Activated CD8-positive, alpha-beta memory T cell treated with anti-CD3 and anti-CD28 coated beads, Interleukin-2, amount 50 U/mL, for 1 hour (primary cell): ENCODE results near the gene IGF2BP2.

Experiments used
- DNase-seq: peaks from one replicate; pipeline ENCODE4 v3.0.0-alpha.2; 2020; ENCODE audit errors: extremely low read depth

IGF2BP2 gene

DNA sequence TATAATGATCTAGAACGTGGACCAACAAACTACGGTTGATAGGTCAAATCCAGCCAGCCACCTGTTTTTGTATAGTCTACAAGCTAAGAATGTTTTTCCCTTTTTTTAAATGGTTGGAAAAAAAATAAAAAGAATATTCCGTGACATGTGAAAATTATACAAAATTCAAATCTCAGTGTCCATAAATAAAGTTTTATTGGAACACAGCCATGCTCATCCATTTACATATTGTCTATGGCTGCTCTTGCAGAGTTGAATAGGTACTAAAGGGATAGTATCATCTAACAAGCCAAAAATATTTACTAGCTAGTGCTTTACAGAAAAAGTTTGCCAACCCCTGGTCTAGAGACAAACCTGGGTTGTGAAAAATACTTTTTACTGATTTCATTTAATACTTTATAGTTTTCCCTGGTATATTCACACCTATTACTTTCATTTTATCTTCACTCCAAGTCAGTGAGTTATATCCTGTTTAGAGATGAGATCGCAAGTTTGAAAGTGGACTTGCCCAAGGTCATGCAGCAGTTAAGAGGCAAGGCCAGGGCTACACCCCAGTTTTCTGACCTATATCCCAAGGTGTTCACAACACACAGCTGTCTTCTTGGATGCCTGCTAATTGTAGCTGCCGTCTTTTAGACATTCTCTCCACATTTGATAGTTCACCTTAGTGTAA lies 58.4 kb downstream of the IGF2BP2 start:
- DNase-seq, result no peak

DNA sequence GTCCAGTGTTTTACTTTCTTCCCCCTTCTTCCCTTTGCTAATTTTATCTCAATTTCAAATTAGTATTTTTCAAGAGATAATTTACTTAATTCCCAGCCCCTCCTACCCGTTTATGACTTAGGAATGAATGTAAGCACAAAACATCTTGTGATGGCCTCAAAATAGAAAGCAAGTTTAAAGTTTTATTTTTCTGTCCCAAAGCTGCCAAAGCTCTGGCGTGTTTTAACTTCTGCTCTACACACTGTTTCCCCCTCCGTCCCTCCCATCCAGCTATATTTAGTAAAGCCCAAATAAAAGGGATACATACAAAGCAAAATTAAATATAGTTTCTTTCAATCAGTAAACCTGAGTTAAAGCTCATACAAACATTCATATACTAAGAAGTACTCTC lies 59.9 kb downstream of the IGF2BP2 start:
- no peak for DNase-seq

DNA sequence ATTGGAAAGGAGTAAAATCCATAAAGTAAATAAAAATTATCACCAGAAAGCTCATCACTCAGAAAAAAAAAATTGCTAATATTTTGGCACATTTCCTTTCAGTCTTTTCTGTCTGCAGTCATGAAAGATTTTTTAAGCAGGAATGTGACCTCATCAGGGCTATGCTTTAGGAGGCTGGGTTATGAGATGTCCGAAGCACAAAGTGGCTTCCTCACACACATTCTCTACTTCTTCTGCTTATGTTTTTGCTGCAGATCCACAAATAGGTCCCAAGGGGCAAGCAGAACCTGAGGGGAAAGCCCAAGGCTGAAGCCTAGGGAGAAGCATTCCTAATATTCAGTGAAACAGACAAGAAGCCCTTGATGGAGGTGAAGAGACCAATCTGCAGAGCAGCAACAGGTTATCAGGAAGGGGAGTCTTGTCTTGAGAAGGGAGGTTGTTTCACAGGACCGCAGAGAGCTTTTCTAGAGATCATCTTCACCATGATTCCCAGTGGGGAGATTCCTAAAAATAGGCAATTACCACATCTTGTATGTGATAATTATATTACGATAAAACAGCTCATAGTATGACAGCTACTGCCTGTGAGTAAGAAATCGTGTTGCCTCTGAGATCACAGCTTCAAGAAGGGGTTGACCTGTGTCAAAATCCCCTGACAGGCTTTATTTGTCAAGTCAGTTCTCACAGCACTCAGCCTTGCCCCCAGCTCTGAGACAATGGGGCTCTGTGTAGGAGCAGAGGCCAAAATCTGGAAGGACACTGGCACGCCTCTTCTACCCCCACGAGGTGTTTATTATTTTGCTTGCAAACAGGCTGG lies 60.5 kb downstream of the IGF2BP2 start:
- DNase-seq, result no peak

DNA sequence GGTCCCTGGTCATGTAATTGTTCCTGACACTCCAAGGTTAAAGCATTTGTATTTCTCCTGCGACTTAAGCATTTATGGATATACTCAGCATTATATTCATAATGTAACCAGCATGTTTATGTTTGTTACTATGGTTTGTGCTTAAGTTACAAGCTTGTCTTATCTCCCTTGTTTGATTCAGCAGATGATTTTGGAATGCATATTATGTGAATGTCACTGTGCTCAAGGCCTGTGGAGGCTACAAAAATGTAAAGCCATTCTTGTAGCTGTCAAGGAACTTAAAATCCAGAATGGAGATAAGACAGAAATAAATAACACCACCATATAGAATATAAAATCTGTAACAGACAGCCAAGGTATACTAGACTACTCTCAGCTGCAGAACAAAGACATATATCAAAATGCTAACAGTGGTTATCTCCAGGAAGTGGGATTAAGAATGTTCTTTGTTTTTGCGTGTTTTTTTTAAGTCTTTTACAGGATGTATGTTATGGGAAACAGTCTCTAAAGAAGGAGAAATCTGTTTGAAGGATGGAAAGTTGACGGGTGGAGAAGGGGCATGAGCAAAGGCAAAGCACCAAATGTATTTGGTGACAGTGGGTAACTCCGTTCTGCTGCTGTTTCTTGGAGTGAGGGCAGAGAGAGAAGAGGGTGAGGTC lies 61.4 kb downstream of the IGF2BP2 start:
- no peak for DNase-seq

DNA sequence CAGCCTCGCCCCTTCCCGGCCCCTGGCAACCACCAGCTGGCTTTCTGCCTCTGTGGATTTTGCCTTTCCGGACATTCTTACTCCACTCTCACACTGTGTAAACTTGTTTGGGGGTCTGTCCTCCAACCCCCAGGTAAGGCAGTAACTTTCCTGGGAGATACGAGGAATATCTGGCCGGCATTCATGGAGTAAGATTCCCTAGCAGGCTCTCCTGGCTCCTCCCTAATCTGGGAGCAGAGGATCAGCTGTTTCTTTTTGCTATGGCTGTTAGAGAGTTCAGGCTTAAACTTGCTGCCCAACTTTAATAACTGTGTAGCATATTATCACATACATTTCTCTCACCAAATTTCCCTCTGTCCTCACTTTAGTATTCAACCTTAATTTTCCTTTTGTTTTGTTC lies 64.3 kb downstream of the IGF2BP2 start:
- no peak for DNase-seq

DNA sequence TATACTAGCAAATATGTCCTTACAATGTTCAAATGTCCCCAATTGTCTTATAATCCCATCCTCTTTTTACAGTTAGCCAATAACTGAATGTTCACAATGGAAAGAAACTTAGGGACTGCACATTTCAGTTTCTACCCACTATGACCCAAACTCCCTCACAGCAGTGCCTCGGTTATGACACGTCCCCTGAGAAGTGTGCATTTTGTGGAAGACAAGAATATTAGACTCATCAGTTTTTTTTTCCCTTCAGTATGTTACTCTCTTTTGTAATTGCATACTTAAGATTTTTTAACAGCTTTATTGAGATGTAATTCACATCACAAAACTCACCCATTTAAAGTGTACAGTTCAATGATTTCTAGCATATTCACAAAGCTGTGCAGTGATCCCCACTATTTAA lies 64.8 kb downstream of the IGF2BP2 start:
- no peak for DNase-seq

DNA sequence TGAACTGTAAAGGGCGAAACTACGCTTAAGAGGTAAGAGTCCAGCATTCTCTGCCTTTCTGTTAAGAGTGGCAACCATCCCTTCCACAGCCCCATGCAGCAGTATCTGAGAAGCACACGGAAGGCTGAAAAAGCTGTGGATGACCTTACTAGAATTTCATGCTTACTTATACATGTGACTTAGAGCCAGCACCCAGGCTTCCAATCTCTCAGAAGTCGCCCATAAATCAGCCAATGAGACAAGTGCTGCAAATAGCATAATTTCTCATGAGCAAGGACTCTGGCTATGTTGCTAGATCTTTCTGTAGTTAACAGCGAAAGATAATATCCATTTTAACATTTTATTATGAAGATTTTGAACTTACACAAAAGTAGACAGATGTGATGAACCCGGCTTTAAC lies 65.3 kb downstream of the IGF2BP2 start:
- no peak for DNase-seq

DNA sequence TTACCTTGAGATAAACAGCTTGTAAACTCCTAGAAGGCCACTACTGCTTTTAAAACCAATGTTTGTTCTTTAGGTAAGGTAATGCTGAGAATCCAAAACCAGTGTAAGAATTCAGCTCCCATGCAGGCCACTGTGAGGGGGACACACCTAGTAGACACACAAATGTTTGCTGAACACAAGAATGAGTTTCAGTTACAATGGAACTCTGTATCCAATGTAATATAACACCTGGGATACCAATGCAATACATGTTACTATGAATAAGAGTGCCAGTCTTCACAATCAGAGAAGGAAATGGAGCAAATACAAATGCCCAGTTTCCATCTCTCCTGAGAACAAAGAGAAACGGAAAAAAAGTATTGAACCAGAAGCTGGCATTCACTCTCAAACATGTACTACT lies 65.9 kb downstream of the IGF2BP2 start:
- no peak for DNase-seq

DNA sequence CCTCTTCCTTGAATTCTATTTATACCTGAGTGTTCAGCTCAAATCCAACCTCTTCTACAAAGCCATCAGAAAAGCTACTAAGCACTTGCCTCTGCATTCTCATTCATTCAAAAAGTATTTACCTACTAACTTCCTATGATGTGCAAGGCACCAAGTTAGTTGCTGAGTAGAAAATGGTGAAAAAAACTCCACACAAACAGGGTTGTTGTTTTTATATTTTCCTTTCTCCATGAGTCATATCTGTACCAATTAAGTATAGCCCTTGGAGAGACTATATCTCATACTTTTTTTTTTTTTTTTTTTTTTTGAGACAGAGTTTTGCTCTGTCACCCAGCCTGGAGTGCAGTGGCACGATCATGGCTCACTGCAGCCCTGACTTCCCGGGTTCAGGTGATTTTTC lies 67.7 kb downstream of the IGF2BP2 start:
- no peak for DNase-seq

DNA sequence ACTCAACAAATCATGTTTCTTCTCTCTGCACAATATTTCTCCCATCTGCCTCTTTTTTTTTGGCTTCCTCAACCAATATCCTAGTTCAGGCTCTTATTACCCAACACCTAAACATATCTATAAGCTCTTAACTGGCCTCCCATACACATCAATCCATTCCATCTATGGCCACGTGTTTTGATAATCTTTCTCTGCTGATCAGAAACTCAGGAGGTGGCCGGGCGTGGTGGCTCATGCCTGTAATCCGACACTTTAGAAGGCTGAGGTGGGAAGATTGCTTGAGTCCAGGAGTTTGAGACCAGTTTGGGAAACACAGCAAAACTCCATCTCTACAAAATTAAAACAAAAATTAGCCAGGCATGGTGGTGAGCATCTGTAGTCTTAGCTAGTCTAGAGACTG lies 68.4 kb downstream of the IGF2BP2 start:
- no peak for DNase-seq

DNA sequence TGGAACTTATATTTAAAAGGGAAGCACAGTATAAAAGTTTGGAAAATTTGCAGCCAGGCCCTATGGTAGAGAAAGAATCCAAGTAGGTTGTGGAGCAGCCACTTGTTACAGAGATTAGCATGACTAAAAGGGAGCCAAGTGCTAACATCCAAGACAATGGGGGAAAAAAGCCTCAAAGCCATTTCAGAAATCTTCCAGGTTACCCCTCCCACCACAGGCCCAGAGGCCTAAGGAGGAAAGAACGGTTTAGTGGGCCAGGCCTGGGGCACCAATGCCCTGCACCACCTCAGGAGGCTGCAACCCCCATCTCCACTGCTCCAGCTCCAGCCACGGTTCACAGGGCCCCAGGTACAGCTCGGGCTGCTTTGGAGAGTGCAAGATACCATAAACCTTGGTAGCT lies 69.9 kb downstream of the IGF2BP2 start:
- no peak for DNase-seq

DNA sequence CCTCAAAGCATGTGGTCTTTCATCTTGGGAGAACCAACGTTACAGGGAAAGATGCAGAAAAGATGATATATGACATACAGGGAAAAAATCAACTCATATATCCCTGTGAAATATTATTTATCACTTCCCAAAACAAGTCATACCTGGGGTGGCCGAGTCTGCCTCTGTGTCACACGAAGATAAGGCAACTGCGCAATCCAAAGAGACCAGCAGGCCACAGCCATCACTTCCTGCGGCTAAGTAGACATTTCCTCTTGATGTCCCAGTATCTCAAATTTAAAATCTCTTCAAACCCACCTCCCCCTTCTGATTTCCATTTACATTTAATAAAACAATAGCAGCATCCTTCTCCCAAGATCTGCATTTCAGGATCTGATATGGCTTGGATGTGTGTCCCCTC lies 71.5 kb downstream of the IGF2BP2 start:
- DNase-seq, result no peak

DNA sequence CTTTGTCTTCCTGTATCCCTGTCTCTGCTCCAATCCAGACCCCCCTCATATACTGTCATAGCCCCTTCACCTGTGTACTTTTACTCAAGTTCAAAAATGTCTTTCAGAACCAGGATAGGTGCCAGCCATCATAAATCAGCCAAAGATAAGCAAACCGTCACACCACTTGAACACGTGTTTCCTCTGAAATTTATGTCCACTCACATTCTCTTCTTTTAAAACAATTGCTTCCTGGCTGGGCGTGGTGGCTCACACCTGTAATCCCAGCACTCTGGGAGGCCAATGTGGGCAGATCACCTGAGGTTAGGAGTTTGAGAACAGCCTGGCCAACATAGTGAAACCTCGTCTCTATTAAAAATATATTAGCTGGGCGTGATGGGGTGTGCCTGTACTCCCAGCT lies 74.1 kb downstream of the IGF2BP2 start:
- DNase-seq, result no peak

DNA sequence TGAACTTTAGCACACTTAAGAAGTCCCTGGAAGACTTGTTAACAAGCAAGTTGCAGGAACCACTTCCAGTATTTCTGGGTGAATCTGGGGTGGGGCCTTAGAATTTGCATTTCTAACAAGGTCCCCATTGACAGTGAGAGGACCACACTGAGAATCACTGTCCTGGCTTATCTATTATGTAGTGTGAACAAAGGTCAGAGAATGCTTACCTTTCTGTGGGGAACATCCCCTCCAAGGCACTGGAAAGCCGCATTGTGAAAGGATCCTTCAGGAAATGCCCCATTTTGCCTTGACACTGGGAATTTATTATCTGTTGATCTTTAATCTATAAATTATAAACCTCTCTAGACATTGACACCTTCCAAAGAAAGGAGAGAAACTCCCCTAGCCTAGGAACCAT lies 74.8 kb downstream of the IGF2BP2 start:
- no peak for DNase-seq

DNA sequence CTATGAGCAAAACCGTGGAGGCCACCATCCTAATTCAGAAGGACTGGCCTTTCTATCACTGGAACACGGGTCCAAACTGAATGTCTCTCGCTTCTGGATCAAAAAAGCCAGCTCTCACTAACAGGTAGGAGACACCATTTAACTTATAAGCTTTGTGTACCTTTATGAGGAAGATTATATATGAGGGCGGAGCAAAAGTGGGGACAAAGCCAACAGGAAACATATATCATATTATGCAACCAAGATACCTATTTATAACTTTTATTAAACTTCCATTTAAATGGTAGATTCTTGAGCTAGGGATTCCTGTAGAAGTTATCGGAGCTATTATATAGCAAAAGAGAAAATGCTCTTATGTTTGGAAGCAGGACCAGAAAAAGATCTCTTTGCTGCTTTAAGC lies 78.4 kb downstream of the IGF2BP2 start:
- no peak for DNase-seq

DNA sequence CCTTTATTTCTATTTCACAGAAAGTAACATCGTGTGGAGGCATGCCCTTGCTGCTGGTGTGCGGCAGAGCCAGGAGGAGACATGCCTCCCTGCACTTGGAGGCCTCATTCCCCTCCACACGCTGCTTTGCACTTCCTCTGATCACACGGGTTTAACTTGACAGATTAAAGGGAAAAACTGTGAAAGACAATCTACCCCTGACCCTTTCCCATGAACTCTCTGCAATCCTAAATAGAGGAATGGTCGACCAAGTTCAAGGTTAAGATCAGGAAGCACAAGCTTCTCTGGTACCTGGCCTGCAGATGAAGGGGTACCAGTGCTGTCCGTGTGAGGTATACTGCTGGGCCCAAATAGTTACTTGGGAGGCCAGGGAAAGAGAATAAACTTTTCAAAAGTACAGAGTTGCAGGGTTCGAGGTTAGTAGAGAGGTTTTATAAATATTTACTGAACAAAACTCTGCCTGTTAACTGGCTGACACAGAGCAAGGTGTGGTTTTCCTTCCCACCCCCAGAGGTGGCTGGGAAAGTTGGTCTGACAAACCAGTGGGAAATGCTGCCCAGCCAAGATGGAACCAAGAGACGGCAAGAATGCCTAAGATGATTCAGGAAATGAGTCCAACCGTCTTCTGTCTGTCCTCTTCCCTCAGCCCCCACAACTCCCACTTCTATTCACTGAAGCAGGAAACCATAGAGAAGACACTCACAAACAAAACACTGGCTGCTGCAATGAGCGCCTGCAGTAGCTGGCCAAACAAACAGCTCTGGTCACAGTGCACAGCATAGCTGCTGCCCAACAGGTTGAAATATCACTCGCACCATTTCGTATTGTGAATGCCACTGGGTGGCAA lies 79.6 kb downstream of the IGF2BP2 start:
- no peak for DNase-seq

DNA sequence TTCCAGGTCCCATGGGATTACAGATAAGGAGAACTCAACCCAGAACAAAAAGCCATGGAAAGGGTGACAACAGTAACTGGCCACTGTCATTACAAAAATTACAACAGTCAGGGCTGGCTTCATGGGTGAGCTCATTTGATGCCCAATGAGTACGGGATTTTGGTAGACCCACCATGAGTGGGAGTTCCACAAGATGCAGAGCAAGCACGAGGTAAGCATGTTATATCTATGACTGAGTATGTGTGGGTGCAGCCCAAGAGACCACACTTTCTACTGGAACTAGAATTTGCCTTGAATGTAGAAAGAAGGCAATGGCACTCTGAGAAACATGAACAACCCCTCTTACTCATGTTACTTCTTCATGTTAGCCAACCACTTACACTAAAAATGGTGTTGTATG lies 83.3 kb downstream of the IGF2BP2 start:
- DNase-seq, result no peak

DNA sequence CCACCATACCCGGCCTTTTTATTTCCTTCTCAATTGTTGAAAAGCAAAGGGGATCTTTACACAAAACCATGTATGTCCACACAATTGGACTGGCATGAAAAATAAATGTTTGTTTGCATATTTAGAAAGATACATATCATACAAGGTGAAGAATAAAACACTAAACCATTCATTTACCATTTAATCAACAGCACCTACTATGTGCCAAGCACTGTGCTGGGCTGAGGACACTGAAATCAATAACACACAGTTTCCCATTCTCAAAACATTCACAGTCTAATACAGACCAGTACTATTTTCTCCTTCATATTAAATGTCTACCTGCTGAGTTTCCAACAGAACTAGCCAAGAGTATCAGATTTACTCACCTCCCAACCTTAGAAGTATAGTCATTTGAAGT lies 84.7 kb downstream of the IGF2BP2 start:
- DNase-seq, result no peak

DNA sequence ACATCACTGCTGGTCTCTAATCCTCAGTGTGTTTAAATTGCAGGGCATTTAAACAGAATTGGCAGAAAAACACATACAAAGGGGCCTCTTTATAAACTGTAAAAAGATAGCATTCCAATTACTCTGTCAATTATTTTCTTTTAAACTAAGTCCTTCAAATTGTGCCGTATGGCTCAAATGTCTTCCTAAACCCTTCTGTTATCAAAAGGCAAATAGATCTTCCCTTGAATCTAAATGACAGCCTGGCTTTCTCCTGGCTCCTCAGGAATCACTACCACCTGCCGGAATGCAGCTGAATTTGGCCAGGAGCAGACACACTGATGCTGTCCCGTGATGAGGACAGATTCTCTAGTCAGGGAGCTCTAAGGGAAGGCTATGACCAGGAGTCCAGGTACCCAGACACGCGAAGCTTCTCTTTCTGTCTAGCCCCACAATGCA lies 85.6 kb downstream of the IGF2BP2 start:
- no peak for DNase-seq

DNA sequence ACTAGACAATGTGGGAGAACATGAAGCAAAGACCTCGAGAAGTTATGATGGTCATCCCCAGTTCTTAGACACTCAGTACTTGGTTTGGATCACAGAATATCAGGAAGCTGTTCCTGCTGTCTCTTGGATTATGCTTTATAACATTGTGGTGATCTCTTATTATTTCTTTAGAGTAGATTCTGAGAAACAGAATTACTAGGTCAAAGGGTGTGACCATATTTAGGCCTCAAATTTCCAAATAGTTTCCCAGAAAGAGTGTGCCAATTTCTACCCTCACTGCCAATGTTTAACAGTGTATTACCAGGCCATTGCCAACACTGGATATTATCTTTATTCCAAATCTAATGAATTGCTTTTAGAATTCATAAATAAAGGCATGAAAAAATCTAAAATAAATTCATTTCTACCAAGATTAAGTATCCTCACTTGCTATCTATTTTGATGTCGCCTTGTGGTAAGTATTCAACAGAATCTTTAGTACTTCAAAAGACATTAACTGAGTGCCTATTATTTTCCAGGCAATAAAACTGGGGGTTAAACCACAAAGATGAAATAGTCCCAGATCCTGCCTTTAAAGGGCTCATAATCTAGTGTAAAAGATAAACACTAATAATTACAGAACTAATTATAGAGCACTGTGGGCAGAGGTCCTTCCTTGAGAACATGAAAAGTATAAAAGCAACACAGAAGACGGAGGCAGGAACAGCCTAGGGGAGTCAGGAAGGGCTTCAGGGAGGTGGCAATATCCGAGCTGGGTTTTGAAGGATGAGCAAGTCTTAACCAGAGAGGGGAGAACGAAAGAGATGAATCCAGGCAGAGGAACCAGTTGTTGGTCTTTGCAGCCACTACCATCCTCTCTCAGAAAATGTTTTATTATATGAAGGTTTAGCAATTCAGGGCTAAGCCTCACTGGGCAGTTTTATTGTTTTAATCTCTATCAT lies 86.8 kb downstream of the IGF2BP2 start:
- no peak for DNase-seq

DNA sequence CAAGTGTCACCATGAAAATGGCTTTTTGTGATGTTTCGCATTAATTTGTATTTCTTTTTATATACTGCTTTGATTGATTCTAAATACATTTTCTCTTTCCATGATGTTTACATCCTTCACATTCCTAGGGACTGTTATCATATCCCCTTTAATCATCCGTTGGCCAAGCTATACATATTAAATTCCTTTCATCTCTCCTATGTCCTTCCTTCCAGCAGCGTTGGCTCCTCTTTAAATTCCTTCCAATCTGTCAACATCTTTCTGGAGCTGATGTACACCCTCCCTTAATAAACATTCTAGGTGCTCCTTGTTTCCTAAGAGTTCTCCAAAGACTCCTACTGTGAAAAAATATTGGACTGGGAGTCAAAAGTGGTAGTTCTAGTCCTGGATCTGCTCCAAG lies 87.8 kb downstream of the IGF2BP2 start:
- DNase-seq, result no peak
